K562 (cell line): ENCODE measurements around the gene GPR137C. TPM values are rescaled to one million over a fixed set of nuclear protein-coding genes. Genes with fewer than 3 reads are reported as not detected.

ENCODE experiments used
- CREB1 ChIP-seq, 2 experiments: sonication (generic) in 1 of 2; formaldehyde crosslinking in 1 of 2; IDR thresholded peaks; 2 replicates each; pipeline versions ENCODE4 v1.6.1 to v1.8.0; 2012 to 2022; ENCODE audit warnings: inconsistent platforms in 1 of 2, mild to moderate bottlenecking in 1 of 2, missing genetic modification reagents in 1 of 2, moderate library complexity in 1 of 2
- DACH1 ChIP-seq: fragments of 450-650 bp; IDR thresholded peaks from 2 replicates; pipeline ENCODE4 v1.6.1; 2018; ENCODE audit not compliant: partially characterized antibody
- FOXA3 ChIP-seq, 2 experiments: fragments of 450-650 bp in 1 of 2; sonication (generic) in 1 of 2; formaldehyde crosslinking; IDR thresholded peaks in 1 of 2; conservative IDR thresholded peaks in 1 of 2; 2 replicates each; pipeline versions ENCODE4 v1.4.0 to v1.8.0; 2020 to 2022; ENCODE audit warnings: mild to moderate bottlenecking in 2 of 2, missing genetic modification reagents in 1 of 2
- NFATC3 ChIP-seq: fragments of 450-650 bp; IDR thresholded peaks from 2 replicates; pipeline ENCODE4 v1.6.1; 2017; ENCODE audit warnings: mild to moderate bottlenecking
- TBL1XR1 ChIP-seq, 2 experiments: IDR thresholded peaks; 2 replicates each; pipeline ENCODE4 v1.6.1; 2012; ENCODE audit warnings: improper control_type of control experiment in 2 of 2, low read length in 2 of 2, mild to moderate bottlenecking in 1 of 2
- TOE1 ChIP-seq, 2 experiments: fragments of 450-650 bp in 1 of 2; sonication (generic) in 1 of 2; formaldehyde crosslinking in 1 of 2; IDR thresholded peaks; 2 replicates each; pipeline versions ENCODE4 v1.7.1 to v1.8.0; 2016 to 2022; ENCODE audit warnings: borderline replicate concordance in 2 of 2, mild to moderate bottlenecking in 2 of 2, antibody characterized with exemption in 1 of 2, inconsistent platforms in 1 of 2, low read depth in 1 of 2, missing genetic modification reagents in 1 of 2, moderate library complexity in 1 of 2
- polyA plus RNA-seq, 8 experiments: library from polyadenylated mRNA; depleted of rRNA in 4 of 8; stranded (reverse) in 5 of 8; unstranded in 3 of 8; fragments of >200 nt; fragmentation: Nextera tagmentation in 2 of 8; fragmentation: Illumina TruSeq in 1 of 8; extraction: Ambion mirVana in 2 of 8; extraction: Trizol in 1 of 8; gene quantifications; 2 replicates each; pipeline versions ENCODE4 v1.2.1 to v1.2.3, GENCODE V29; 2011 to 2014; ENCODE audit warnings: inconsistent platforms in 1 of 8, missing spikeins in 1 of 8
- total RNA-seq, 7 experiments: library from RNA; depleted of rRNA in 6 of 7; stranded (reverse); fragments of >200 nt in 6 of 7; fragmentation: Illumina TruSeq in 2 of 7; extraction: Trizol in 2 of 7; gene quantifications; 2 replicates each; pipeline versions ENCODE4 v1.2.1 to v1.2.3, GENCODE V29; 2011 to 2021; ENCODE audit warnings: low replicate concordance in 1 of 7
- TF ChIP-seq, protein P1 (sequence below): fragments of 450-650 bp; IDR thresholded peaks from 2 replicates; pipeline ENCODE4 v1.6.1; 2017; ENCODE audit warnings: antibody characterized with exemption
- TF ChIP-seq, protein P2 (sequence below): sonication (generic); formaldehyde crosslinking; IDR thresholded peaks from 2 replicates; pipeline ENCODE4 v1.8.1; 2023; ENCODE audit warnings: mild to moderate bottlenecking, missing genetic modification reagents
- TF ChIP-seq, protein P3 (sequence below): sonication (generic); formaldehyde crosslinking; IDR thresholded peaks from 2 replicates; pipeline ENCODE4 v1.8.0; 2022; ENCODE audit warnings: missing genetic modification reagents, mild to moderate bottlenecking, borderline replicate concordance

The GPR137C gene
- total and polyA plus RNA-seq, 9 of the 15 experiments (the other 6 are each of a cell fraction or from before 2014, with no cell fraction given), result 0.03 to 0.31 (median 0.06) TPM; not detected in 4

DNA sequence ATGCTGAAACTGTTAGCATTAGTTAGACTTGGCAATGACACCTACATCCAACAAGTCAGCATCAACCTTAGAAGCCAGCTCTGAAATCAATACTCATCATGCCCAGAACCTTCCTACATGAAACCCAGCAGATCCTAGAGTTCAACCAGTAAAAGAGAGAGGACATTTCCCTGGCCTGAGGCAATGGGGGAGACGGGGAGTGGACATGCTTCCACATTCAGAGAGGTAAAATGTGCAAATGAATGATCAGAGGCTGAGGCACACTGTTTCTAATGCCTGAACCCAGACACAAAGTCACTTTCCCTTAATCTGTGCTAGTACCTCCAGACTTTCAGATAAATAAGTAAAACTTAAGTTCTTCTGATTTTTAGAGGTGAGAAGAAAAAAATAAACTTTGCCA lies 108.2 kb downstream of the GPR137C start (continued):
- TF ChIP-seq TOE1 (IDR thresholded peaks at IDR 0.05; ENCODE audit: borderline replicate concordance) (no peak), TOE1 (CRISPR knock-in tag; IDR thresholded peaks at IDR 0.05; ENCODE audit: borderline replicate concordance, low read depth) (no peak), CREB1 (IDR thresholded peaks at IDR 0.05) (no peak), CREB1 (CRISPR knock-in tag; IDR thresholded peaks at IDR 0.05) (no peak), DACH1 (no peak), NFATC3 (no peak), FOXA3 (CRISPR knock-in tag; conservative IDR thresholded peaks at IDR 0.05 in 1 of 2, IDR thresholded peaks at IDR 0.05 in 1 of 2) (no peak), TBL1XR1 (IDR thresholded peaks at IDR 0.05; ENCODE audit: low read length in 2 of 2) (no peak)
- TF ChIP-seq, protein P1, sequence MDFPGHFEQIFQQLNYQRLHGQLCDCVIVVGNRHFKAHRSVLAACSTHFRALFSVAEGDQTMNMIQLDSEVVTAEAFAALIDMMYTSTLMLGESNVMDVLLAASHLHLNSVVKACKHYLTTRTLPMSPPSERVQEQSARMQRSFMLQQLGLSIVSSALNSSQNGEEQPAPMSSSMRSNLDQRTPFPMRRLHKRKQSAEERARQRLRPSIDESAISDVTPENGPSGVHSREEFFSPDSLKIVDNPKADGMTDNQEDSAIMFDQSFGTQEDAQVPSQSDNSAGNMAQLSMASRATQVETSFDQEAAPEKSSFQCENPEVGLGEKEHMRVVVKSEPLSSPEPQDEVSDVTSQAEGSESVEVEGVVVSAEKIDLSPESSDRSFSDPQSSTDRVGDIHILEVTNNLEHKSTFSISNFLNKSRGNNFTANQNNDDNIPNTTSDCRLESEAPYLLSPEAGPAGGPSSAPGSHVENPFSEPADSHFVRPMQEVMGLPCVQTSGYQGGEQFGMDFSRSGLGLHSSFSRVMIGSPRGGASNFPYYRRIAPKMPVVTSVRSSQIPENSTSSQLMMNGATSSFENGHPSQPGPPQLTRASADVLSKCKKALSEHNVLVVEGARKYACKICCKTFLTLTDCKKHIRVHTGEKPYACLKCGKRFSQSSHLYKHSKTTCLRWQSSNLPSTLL, result no peak
- TF ChIP-seq, protein P2, sequence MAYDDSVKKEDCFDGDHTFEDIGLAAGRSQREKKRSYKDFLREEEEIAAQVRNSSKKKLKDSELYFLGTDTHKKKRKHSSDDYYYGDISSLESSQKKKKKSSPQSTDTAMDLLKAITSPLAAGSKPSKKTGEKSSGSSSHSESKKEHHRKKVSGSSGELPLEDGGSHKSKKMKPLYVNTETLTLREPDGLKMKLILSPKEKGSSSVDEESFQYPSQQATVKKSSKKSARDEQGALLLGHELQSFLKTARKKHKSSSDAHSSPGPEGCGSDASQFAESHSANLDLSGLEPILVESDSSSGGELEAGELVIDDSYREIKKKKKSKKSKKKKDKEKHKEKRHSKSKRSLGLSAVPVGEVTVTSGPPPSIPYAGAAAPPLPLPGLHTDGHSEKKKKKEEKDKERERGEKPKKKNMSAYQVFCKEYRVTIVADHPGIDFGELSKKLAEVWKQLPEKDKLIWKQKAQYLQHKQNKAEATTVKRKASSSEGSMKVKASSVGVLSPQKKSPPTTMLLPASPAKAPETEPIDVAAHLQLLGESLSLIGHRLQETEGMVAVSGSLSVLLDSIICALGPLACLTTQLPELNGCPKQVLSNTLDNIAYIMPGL (CRISPR knock-in tag), result no peak
- TF ChIP-seq, protein P3, sequence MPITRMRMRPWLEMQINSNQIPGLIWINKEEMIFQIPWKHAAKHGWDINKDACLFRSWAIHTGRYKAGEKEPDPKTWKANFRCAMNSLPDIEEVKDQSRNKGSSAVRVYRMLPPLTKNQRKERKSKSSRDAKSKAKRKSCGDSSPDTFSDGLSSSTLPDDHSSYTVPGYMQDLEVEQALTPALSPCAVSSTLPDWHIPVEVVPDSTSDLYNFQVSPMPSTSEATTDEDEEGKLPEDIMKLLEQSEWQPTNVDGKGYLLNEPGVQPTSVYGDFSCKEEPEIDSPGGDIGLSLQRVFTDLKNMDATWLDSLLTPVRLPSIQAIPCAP, result no peak
